ENCODE results near the gene BSND. TPM values are rescaled to one million over a fixed set of nuclear protein-coding genes. Genes with fewer than 3 reads are reported as not detected.

Gene BSND
- total RNA-seq, 1 donor from 2014 or later: not detected

DNA sequence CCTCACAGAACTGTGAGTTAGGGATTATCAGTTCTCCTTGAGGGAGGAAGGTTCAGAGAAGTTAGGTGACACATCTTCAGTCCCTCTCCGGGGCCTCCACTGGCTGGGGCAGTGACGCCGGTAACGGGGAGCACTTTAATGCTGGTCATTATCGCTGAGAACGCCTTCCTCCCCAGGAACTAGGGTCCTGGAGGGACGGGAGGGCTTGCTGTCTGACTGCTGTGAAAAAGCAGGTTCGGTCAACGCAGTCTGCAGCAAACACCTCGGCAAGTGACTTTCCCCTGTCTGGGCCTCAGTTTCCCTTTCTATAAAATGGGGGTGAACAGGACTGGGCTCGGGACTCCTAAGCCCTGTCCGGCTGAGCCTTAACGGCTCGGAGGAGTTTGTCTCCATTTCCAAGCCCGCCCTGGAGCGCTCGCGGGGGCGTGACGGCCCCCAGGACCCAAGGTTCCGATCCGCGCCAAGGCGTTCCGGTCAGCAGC lies 18.6 kb upstream of the BSND start:
- H3K36me3 Mint-ChIP-seq (ENCODE audit: low read depth): no peaks in the 10 kb centered on the region
- no peaks in the 10 kb centered on the region for H3K9me3 Mint-ChIP-seq (ENCODE audit: low read depth)
- TF ChIP-seq, protein P1, sequence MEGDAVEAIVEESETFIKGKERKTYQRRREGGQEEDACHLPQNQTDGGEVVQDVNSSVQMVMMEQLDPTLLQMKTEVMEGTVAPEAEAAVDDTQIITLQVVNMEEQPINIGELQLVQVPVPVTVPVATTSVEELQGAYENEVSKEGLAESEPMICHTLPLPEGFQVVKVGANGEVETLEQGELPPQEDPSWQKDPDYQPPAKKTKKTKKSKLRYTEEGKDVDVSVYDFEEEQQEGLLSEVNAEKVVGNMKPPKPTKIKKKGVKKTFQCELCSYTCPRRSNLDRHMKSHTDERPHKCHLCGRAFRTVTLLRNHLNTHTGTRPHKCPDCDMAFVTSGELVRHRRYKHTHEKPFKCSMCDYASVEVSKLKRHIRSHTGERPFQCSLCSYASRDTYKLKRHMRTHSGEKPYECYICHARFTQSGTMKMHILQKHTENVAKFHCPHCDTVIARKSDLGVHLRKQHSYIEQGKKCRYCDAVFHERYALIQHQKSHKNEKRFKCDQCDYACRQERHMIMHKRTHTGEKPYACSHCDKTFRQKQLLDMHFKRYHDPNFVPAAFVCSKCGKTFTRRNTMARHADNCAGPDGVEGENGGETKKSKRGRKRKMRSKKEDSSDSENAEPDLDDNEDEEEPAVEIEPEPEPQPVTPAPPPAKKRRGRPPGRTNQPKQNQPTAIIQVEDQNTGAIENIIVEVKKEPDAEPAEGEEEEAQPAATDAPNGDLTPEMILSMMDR (IDR thresholded peaks at IDR 0.05): no peak
- peak overlapping the region; percentile 31 for H3K4me3 Mint-ChIP-seq (ENCODE audit: unreplicated experiment)
- H3K27ac Mint-ChIP-seq (ENCODE audit: unreplicated experiment): no peak overlapping the region
- peaks cover 31% of the 10 kb centered on the region for H3K27me3 Mint-ChIP-seq (ENCODE audit: low read depth)
- no peak for DNase-seq (ENCODE audit: low spot score)
- H3K4me1 Mint-ChIP-seq (ENCODE audit: low read depth): peaks cover 8% of the 10 kb centered on the region

DNA sequence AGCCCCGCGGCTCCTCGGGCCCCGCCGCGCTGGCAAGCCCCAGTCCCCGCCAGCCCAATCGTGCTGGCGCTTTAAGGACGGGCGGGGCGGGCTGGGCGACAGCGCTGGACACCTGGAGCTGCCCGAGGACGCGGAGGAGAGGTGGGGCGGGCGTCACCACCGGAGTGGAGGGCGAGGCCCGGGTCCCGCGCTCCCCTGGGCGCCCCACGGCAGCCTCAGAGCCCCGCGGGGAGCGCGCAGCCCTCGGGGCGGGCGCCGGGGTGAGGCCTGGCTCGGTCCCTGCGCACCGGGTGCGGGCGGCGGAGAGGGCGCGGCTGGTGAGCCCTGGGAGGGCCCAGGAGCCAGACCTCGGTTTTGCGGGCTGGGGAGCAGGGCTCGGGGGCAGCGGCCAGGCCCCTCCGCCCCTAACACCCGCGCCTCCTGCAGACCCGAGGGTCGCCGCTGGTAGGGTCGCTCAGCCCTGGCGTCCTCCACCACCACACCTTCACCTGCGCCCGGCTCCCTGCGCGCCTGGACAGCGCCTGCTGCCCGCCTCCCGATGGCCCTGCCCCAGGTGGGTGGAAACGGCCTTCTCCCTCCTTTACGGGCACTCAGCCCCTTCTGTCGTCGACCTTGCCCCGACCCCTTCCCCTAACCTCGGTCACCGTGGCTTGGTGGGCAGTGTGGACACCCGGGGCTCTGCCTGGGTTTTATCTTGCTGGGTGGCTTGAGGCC lies 18.0 kb upstream of the BSND start, which contains the start of gene TMEM61:
Gene TMEM61 (plus strand): TSS at position 101 of the 714 bp plus-strand sequence. CDS start 438 bp downstream, at position 539.
- Mint-ChIP-seq H3K27ac (ENCODE audit: unreplicated experiment) (no peak within 1 kb of the TSS), H3K27me3 (ENCODE audit: low read depth) (peaks cover 30% of the 10 kb centered on the region), H3K36me3 (ENCODE audit: low read depth) (no peaks in the 10 kb centered on the region), H3K4me3 (ENCODE audit: unreplicated experiment) (peak within 1 kb of the TSS; percentile 56), H3K9me3 (ENCODE audit: low read depth) (no peaks in the 10 kb centered on the region), H3K4me1 (ENCODE audit: low read depth) (peaks cover 8% of the 10 kb centered on the region)
- TF ChIP-seq, protein P1 (IDR thresholded peaks at IDR 0.05): no peak
- no peak for DNase-seq (ENCODE audit: low spot score)

DNA sequence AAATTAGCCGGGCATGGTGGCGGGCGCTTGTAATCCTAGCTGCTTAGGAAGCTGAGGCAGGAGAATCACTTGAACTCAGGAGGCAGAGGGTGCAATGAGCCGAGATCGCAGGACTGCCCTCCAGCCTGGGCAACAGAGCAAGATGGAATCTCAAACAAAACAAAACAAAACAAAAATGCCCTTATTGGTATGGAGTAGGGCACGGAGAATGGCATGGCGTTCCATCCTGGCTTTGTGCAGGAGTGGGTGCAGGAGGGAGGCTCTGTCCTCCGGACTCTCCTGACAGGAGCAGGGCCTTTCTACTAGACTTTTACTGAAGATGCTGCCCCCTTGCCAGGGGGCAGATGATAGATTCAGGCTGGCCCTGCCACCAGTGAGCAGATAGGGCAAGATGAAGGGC lies 17.3 kb upstream of the BSND start:
- no peaks in the 10 kb centered on the region for H3K9me3 Mint-ChIP-seq (ENCODE audit: low read depth)
- no peak overlapping the region for H3K4me3 Mint-ChIP-seq (ENCODE audit: unreplicated experiment)
- H3K27me3 Mint-ChIP-seq (ENCODE audit: low read depth): peaks cover 29% of the 10 kb centered on the region
- no peak for DNase-seq (ENCODE audit: low spot score)
- no peak overlapping the region for H3K27ac Mint-ChIP-seq (ENCODE audit: unreplicated experiment)
- H3K4me1 Mint-ChIP-seq (ENCODE audit: low read depth): peaks cover 8% of the 10 kb centered on the region
- no peaks in the 10 kb centered on the region for H3K36me3 Mint-ChIP-seq (ENCODE audit: low read depth)
- TF ChIP-seq, protein P1 (IDR thresholded peaks at IDR 0.05): no peak

DNA sequence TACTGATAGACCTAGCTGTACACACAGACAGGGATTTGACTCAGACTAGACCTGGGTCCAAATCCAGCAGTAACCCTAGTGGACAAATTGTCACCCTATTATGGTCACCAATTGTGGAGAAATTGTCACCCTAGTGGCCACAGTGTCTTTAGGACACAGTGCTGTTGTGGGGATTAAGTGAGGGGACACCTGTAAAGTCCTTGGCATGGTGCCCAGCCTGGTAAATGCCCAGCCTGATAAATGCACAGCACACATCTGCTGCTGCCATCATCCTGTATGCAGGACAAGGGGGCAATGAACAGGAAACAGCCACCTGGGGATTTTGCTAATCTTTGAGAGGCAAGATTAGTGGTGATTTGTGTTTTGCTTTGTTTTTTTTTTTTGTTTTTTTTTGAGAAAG lies 16.0 kb upstream of the BSND start:
- Mint-ChIP-seq H3K27me3 (ENCODE audit: low read depth) (peaks cover 29% of the 10 kb centered on the region), H3K27ac (ENCODE audit: unreplicated experiment) (no peak overlapping the region), H3K4me1 (ENCODE audit: low read depth) (peaks cover 13% of the 10 kb centered on the region), H3K9me3 (ENCODE audit: low read depth) (no peaks in the 10 kb centered on the region), H3K36me3 (ENCODE audit: low read depth) (no peaks in the 10 kb centered on the region), H3K4me3 (ENCODE audit: unreplicated experiment) (no peak overlapping the region)
- no peak for DNase-seq (ENCODE audit: low spot score)
- TF ChIP-seq, protein P1 (IDR thresholded peaks at IDR 0.05): peak; percentile 16

DNA sequence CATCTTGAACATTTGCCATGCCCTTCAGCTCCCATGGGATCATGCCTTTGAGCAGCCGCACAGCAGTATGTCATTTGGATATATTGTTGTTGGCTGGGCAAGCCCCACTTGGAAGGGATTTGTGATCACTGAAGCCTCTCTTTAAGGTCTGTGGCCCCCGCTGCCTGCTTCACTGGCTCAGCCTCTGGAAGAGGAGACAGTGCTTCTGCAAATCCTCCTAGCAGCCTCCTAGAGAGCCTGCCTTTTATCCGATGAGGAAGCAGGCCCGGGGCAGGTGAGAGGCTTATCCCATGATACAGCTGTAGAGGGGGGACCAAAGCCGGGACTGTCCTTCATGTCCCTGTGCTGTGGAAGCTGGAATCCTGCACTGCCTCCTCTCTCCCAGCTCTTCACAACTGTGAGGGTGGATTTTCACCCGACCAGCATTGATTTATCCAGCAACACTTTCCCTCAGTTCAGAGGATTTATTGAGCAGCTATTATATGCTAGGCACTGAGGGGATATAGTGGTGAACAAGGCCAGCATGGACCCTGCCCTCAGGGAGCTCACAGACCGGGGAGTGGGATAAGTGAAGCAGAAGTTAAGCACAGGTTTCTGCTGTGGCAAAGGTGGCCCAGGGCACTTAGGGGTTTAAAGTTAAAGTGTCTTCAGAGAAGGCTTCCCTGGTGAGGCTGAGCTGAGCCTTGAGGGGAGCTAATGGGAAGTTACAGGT lies 14.4 kb upstream of the BSND start:
- H3K36me3 Mint-ChIP-seq (ENCODE audit: low read depth): no peaks in the 10 kb centered on the region

More for the DNA sequence above, 14.4 kb upstream of the BSND start:
- TF ChIP-seq, protein P1 (IDR thresholded peaks at IDR 0.05): no peak
- H3K4me3 Mint-ChIP-seq (ENCODE audit: unreplicated experiment): no peak overlapping the region
- DNase-seq (ENCODE audit: low spot score): no peak
- H3K27ac Mint-ChIP-seq (ENCODE audit: unreplicated experiment): no peak overlapping the region
- no peaks in the 10 kb centered on the region for H3K9me3 Mint-ChIP-seq (ENCODE audit: low read depth)
- H3K27me3 Mint-ChIP-seq (ENCODE audit: low read depth): peaks cover 25% of the 10 kb centered on the region
- H3K4me1 Mint-ChIP-seq (ENCODE audit: low read depth): peaks cover 14% of the 10 kb centered on the region

Measured in chondrocyte (in vitro differentiated cells).